ENCODE measurements around the gene WRAP73. TPM values are rescaled to one million over a fixed set of nuclear protein-coding genes. Genes with fewer than 3 reads are reported as not detected.

WRAP73 gene
- total and polyA plus RNA-seq, 2 experiments from 2014 or later = 14.7 to 28.8 TPM

DNA sequence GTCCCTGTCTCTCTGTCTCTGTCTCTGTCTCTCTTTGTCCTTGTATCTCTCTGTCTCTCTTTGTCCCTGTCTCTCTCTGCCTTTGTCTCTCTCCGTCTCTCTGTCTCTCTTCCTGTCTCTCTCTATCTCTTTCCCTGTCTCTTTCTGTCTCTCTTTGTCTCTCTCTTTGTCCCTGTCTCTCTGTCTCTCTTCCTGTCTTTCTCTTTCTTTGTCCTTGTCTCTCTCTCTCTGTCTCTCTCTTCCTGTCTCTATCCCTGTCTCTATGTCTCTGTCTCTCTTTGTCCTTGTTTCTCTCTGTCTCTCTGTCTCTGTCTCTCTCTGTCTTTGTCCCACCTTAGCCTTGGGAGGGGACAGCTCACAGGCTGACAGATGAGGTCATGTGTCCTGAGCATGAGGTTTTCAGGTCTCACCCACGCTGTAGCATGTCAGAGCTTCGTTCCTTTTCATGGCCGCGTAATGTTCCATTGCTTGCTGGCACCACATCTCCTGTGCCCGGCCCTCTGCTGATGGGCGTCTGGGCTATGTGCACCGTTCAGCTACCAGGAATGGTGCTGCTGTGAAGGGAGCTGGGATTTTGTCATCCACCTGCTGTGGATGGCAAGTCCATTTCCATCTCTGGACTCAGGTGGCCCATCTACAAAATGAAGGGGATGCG is 30.0 kb upstream of the WRAP73 start:
- no peaks in the 10 kb centered on the region for H3K27me3 ChIP-seq
- TF ChIP-seq EZH2phosphoT487 (IDR thresholded peaks at IDR 0.05; ENCODE audit: low read depth, severe bottlenecking, unreplicated experiment) = no peak
- TF ChIP-seq EZH2 (IDR thresholded peaks at IDR 0.05; ENCODE audit: borderline replicate concordance) = no peak
- TF ChIP-seq, protein P1, sequence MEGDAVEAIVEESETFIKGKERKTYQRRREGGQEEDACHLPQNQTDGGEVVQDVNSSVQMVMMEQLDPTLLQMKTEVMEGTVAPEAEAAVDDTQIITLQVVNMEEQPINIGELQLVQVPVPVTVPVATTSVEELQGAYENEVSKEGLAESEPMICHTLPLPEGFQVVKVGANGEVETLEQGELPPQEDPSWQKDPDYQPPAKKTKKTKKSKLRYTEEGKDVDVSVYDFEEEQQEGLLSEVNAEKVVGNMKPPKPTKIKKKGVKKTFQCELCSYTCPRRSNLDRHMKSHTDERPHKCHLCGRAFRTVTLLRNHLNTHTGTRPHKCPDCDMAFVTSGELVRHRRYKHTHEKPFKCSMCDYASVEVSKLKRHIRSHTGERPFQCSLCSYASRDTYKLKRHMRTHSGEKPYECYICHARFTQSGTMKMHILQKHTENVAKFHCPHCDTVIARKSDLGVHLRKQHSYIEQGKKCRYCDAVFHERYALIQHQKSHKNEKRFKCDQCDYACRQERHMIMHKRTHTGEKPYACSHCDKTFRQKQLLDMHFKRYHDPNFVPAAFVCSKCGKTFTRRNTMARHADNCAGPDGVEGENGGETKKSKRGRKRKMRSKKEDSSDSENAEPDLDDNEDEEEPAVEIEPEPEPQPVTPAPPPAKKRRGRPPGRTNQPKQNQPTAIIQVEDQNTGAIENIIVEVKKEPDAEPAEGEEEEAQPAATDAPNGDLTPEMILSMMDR (IDR thresholded peaks at IDR 0.05; ENCODE audit: poor library complexity) = no peak
- H3K79me2 ChIP-seq = no peaks in the 10 kb centered on the region
- H4K20me1 ChIP-seq (ENCODE audit: insufficient read depth, poor library complexity, severe bottlenecking) = no peaks in the 10 kb centered on the region
- H2AFZ ChIP-seq = no peak overlapping the region
- no peak for DNase-seq (ENCODE audit: low spot score)
- H3K9me2 ChIP-seq (replicated peaks; ENCODE audit: insufficient read depth) = no peaks in the 10 kb centered on the region
- no peak overlapping the region for H3K4me2 ChIP-seq
- H3K4me1 ChIP-seq (ENCODE audit: insufficient read depth) = no peaks in the 10 kb centered on the region
- H3K9me3 ChIP-seq (ENCODE audit: low read depth) = no peaks in the 10 kb centered on the region
- H3K4me3 ChIP-seq = no peak overlapping the region
- no peaks in the 10 kb centered on the region for H3K36me3 ChIP-seq (replicated peaks; ENCODE audit: insufficient read depth, low read depth)
- H3K27ac ChIP-seq = no peak overlapping the region
- 93% methylated on average over 9 of the region's 9 CpGs for WGBS (ENCODE audit: low lambda C conversion rate, missing lambda C conversion rate)

DNA sequence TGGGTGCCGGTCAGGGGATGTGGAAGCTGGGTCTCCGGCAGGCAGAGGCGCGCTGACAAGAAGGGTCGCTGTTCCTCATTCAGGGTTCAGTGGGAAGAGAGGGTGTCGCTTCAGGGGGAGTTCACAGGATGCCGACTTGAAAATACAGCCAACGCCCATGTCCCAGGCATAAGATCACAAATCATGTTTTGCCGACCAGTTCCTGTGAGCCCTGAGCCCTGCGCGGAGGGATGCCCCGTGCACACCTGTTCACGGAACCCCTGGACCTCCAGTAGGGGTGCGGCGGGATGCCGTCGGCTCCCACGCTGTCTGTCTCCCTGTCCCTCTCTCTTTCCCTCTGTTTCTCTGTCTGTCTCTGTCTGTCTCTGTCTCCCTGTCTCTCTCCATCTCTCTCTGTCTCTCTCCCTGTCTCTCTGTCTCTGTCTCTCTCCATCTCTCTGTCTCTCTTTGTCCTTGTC is 29.2 kb upstream of the WRAP73 start:
- Histone ChIP-seq H3K36me3 (replicated peaks; ENCODE audit: insufficient read depth, low read depth) (no peaks in the 10 kb centered on the region), H3K4me1 (ENCODE audit: insufficient read depth) (no peaks in the 10 kb centered on the region), H2AFZ (no peak overlapping the region), H3K27me3 (no peaks in the 10 kb centered on the region), H3K4me2 (no peak overlapping the region), H3K4me3 (no peak overlapping the region), H3K9me2 (replicated peaks; ENCODE audit: insufficient read depth) (no peaks in the 10 kb centered on the region), H4K20me1 (ENCODE audit: insufficient read depth, poor library complexity, severe bottlenecking) (no peaks in the 10 kb centered on the region), H3K79me2 (no peaks in the 10 kb centered on the region), H3K27ac (no peak overlapping the region), H3K9me3 (ENCODE audit: low read depth) (no peaks in the 10 kb centered on the region)
- 93% methylated on average over 18 of the region's 18 CpGs for WGBS (ENCODE audit: low lambda C conversion rate, missing lambda C conversion rate)
- DNase-seq (ENCODE audit: low spot score) = no peak
- TF ChIP-seq, protein P1 (IDR thresholded peaks at IDR 0.05; ENCODE audit: poor library complexity) = no peak
- TF ChIP-seq EZH2phosphoT487 (IDR thresholded peaks at IDR 0.05; ENCODE audit: low read depth, severe bottlenecking, unreplicated experiment) (no peak), EZH2 (IDR thresholded peaks at IDR 0.05; ENCODE audit: borderline replicate concordance) (no peak)

DNA sequence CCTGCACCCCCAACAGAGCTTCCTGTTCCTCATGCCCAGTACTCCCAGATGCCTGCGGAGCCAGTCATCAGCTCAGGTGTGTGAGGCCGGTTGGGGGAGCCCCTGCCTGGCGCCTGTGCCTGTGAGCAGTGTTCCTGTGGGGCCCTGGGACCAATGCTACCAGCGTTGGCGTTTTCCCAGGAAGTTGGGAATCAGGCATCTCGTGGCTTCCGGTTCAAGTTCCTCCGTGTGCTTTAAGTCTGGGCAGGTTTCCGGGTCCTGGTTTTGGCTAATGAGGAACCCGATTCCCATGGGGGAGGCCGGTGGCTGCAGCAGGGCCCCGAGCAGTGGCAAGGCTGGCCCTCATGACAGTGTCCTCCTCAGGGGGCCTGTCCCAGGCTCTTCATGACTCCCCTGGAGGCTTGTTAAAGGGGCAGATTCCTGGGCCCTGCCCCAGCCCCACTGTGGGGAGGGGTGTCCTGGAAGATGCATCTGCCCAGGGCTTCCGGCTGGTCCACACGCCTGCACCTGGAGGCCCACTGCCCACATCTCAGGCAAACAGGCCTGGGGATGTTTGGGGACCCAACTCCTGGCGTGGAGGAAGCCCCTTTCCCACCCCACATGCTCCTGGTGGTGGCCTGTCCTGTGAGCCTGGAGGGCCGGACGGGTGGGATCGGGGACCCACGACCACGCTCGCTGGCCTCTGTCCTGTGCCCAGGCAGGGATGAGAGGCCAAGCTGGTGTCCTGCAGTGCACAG is 28.6 kb upstream of the WRAP73 start:
- 74% methylated on average over 21 of the region's 21 CpGs for WGBS (ENCODE audit: low lambda C conversion rate, missing lambda C conversion rate)
- no peak overlapping the region for H3K27ac ChIP-seq
- no peaks in the 10 kb centered on the region for H3K9me3 ChIP-seq (ENCODE audit: low read depth)

More for the DNA sequence above, 28.6 kb upstream of the WRAP73 start:
- H3K36me3 ChIP-seq (replicated peaks; ENCODE audit: insufficient read depth, low read depth) = no peaks in the 10 kb centered on the region
- H3K4me2 ChIP-seq = no peak overlapping the region
- H4K20me1 ChIP-seq (ENCODE audit: insufficient read depth, poor library complexity, severe bottlenecking) = no peaks in the 10 kb centered on the region
- H3K27me3 ChIP-seq = no peaks in the 10 kb centered on the region
- H3K79me2 ChIP-seq = no peaks in the 10 kb centered on the region
- no peak overlapping the region for H3K4me3 ChIP-seq
- no peak overlapping the region for H2AFZ ChIP-seq
- TF ChIP-seq, protein P1 (IDR thresholded peaks at IDR 0.05; ENCODE audit: poor library complexity) = no peak
- TF ChIP-seq EZH2phosphoT487 (IDR thresholded peaks at IDR 0.05; ENCODE audit: low read depth, severe bottlenecking, unreplicated experiment) = no peak
- TF ChIP-seq EZH2 (IDR thresholded peaks at IDR 0.05; ENCODE audit: borderline replicate concordance) = no peak
- DNase-seq (ENCODE audit: low spot score) = no peak
- no peaks in the 10 kb centered on the region for H3K4me1 ChIP-seq (ENCODE audit: insufficient read depth)
- H3K9me2 ChIP-seq (replicated peaks; ENCODE audit: insufficient read depth) = no peaks in the 10 kb centered on the region
